ENCODE measurements around the gene SLC15A5.

Gene SLC15A5

DNA sequence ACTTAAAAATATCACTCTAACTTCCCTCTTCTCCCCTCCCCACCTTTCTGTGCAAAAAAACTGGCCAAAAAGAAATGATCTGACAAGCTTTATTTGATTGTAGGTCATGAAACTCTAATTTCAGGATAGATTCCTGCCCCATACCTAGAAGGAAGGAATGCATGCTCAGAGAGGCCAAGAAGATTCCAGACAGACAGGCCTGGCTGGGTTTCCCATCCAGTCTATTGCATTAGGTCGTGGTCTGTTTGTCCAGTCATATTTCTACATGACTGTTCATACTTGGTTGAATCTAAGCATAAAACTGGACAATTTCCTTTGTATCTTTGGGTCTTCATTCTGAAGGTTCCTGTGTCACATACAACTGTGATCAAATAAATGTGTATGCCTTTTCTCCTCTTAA lies 20.0 kb upstream of the SLC15A5 start:
- TF ChIP-seq, protein P1, sequence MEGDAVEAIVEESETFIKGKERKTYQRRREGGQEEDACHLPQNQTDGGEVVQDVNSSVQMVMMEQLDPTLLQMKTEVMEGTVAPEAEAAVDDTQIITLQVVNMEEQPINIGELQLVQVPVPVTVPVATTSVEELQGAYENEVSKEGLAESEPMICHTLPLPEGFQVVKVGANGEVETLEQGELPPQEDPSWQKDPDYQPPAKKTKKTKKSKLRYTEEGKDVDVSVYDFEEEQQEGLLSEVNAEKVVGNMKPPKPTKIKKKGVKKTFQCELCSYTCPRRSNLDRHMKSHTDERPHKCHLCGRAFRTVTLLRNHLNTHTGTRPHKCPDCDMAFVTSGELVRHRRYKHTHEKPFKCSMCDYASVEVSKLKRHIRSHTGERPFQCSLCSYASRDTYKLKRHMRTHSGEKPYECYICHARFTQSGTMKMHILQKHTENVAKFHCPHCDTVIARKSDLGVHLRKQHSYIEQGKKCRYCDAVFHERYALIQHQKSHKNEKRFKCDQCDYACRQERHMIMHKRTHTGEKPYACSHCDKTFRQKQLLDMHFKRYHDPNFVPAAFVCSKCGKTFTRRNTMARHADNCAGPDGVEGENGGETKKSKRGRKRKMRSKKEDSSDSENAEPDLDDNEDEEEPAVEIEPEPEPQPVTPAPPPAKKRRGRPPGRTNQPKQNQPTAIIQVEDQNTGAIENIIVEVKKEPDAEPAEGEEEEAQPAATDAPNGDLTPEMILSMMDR (IDR thresholded peaks at IDR 0.05): no peak
- no peak overlapping the region for H3K27ac Mint-ChIP-seq
- H3K27me3 Mint-ChIP-seq (ENCODE audit: low read depth, poor library complexity): peaks cover 4% of the 10 kb centered on the region
- H3K4me1 Mint-ChIP-seq: no peaks in the 10 kb centered on the region
- no peak overlapping the region for H3K4me3 Mint-ChIP-seq
- H3K36me3 Mint-ChIP-seq (ENCODE audit: low read depth): no peaks in the 10 kb centered on the region
- H3K9me3 Mint-ChIP-seq: no peaks in the 10 kb centered on the region
- no peak for DNase-seq

DNA sequence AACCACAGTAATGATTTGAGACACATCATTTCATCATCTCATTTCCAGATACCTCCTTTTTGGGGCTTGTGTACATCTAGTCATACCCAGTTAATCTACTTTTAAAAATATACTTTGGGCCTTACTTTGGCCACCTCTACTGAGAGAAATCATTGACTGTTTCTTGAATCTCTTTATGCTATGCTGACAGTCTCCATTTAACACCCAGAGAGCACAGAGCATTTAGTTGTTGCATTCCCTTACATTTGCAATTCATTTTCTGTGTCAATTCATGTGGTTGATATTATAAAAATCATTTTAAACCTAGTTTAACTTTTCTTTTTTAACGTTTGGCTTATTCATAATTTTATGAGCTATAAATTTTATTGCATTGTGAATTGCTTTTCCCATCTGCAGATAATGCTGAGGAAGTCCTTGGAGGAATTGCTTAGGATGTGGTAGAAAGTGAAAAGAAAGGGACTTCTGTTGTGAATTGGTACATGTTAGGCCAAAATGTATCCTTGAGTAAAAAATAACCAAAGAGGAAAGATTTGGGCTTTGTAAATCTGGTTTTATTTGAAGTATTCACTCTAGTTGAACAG lies 17.0 kb upstream of the SLC15A5 start:
- Mint-ChIP-seq H3K4me3 (no peak overlapping the region), H3K4me1 (no peaks in the 10 kb centered on the region), H3K36me3 (ENCODE audit: low read depth) (no peaks in the 10 kb centered on the region), H3K9me3 (no peaks in the 10 kb centered on the region), H3K27ac (no peak overlapping the region), H3K27me3 (ENCODE audit: low read depth, poor library complexity) (peaks cover 4% of the 10 kb centered on the region)
- TF ChIP-seq, protein P1 (IDR thresholded peaks at IDR 0.05): no peak
- no peak for DNase-seq

DNA sequence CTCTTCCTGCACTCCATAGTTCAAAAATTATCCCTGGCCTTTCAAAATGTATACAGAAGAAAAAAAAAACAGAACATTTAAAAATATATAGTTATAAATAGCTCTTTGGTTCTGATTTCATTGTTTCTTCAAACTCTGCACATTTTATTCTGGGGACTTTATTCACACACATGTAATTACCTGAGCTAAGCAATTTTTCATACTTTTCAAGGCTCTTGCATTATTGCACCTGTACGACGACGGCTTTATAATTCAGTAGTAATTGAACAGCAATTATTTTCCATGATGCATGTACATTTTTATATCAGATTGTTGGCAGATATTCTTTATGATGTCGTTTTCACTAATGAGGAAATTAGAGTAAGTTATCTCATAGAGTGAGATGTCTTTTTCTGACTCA lies 13.5 kb upstream of the SLC15A5 start:
- TF ChIP-seq, protein P1 (IDR thresholded peaks at IDR 0.05): no peak
- no peaks in the 10 kb centered on the region for H3K36me3 Mint-ChIP-seq (ENCODE audit: low read depth)
- no peak for DNase-seq
- no peaks in the 10 kb centered on the region for H3K9me3 Mint-ChIP-seq
- no peak overlapping the region for H3K4me3 Mint-ChIP-seq
- H3K27me3 Mint-ChIP-seq (ENCODE audit: low read depth, poor library complexity): no peaks in the 10 kb centered on the region
- H3K27ac Mint-ChIP-seq: no peak overlapping the region
- H3K4me1 Mint-ChIP-seq: no peaks in the 10 kb centered on the region

DNA sequence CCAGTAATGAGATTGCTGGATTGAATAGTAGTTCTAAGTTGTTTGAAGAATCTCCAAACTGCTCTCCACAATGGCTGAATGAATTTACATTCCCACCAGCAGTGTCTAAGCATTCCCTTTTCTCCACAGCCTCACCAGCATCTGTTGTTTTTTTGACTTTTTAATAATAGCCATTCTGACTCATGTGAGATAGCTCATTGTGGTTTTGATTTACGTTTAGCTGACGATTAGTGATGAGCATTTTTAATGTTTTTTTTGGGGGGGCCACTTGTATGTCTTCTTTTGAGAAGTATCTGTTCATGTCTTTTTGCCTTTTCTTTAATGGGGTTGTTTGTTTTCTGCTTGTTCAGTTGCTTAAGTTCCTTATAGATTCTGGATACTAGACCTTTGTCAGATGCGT lies 8.1 kb upstream of the SLC15A5 start:
- H3K27ac Mint-ChIP-seq: no peak overlapping the region
- H3K4me1 Mint-ChIP-seq: no peaks in the 10 kb centered on the region
- H3K4me3 Mint-ChIP-seq: no peak overlapping the region
- TF ChIP-seq, protein P1 (IDR thresholded peaks at IDR 0.05): no peak
- no peaks in the 10 kb centered on the region for H3K9me3 Mint-ChIP-seq
- DNase-seq: no peak
- H3K36me3 Mint-ChIP-seq (ENCODE audit: low read depth): no peaks in the 10 kb centered on the region
- H3K27me3 Mint-ChIP-seq (ENCODE audit: low read depth, poor library complexity): peaks cover 4% of the 10 kb centered on the region

DNA sequence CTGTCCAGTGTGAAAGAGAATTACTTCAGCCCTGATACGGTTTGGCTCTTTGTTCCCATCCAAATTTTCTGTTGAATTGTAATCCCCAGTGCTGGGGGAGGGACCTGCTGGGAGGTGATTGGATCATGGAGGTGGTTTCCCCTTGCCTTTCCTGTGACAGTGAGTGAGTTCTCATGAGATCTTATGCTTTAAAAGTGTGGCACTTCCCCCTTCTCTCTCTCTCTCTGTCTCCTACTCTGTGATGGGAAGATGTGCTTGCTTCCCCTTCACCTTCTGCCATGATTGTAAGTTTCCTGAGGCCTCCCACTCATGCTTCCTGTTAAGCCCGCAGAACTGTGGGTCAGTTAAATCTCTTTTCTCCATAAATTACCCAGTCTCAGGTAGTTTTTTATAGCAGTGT lies 5.5 kb upstream of the SLC15A5 start:
- no peaks in the 10 kb centered on the region for H3K9me3 Mint-ChIP-seq
- no peak overlapping the region for H3K4me3 Mint-ChIP-seq
- H3K36me3 Mint-ChIP-seq (ENCODE audit: low read depth): no peaks in the 10 kb centered on the region
- H3K27me3 Mint-ChIP-seq (ENCODE audit: low read depth, poor library complexity): peaks cover 4% of the 10 kb centered on the region
- DNase-seq: no peak
- TF ChIP-seq, protein P1 (IDR thresholded peaks at IDR 0.05): no peak
- no peak overlapping the region for H3K27ac Mint-ChIP-seq
- no peaks in the 10 kb centered on the region for H3K4me1 Mint-ChIP-seq

DNA sequence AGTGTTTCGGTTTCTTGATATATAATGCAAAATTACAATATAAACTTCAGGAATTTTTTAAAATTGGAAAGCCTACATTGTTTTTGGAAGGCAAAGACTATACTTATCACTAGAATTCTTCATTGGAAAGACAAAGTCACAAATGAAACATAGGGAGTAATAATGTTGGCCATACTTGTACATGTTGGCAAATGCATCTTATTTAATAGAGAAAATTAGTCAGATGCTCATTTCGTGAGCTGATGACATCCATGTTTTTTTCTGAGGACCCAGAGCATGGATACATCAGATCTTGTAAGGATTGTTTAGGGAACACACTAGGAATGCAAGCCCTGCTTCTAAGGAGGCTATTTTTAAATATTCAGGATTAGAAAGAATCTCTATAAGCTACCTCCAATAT lies 4.6 kb upstream of the SLC15A5 start:
- H3K9me3 Mint-ChIP-seq: no peaks in the 10 kb centered on the region
- peaks cover 7% of the 10 kb centered on the region for H3K4me1 Mint-ChIP-seq
- TF ChIP-seq, protein P1 (IDR thresholded peaks at IDR 0.05): no peak
- H3K36me3 Mint-ChIP-seq (ENCODE audit: low read depth): no peaks in the 10 kb centered on the region
- H3K4me3 Mint-ChIP-seq: no peak overlapping the region
- H3K27ac Mint-ChIP-seq: no peak overlapping the region
- DNase-seq: no peak
- peaks cover 4% of the 10 kb centered on the region for H3K27me3 Mint-ChIP-seq (ENCODE audit: low read depth, poor library complexity)

Data from nephron progenitor cell (in vitro differentiated cells).